WI38 (cell line): ENCODE results near the gene BRD3.

Experiments
- H3K4me3 ChIP-seq: 2 replicates; pipeline ENCODE4 v1.5.1; 2011; ENCODE audit warnings: low read depth, mild to moderate bottlenecking, control low read depth, low read length
- CTCF ChIP-seq: IDR thresholded peaks from 2 replicates; pipeline ENCODE4 v1.5.1; 2012; ENCODE audit warnings: low read depth, mild to moderate bottlenecking, control low read depth, low read length

Gene BRD3

GRCh38 chr9:134040176-134040565, 27.7 kb downstream of the BRD3 start:
- no peak overlapping the region for H3K4me3 ChIP-seq
- no peak for TF ChIP-seq CTCF

GRCh38 chr9:134039386-134040175, 28.2 kb downstream of the BRD3 start:
- no peak overlapping the region for H3K4me3 ChIP-seq
- TF ChIP-seq CTCF, result no peak

DNA sequence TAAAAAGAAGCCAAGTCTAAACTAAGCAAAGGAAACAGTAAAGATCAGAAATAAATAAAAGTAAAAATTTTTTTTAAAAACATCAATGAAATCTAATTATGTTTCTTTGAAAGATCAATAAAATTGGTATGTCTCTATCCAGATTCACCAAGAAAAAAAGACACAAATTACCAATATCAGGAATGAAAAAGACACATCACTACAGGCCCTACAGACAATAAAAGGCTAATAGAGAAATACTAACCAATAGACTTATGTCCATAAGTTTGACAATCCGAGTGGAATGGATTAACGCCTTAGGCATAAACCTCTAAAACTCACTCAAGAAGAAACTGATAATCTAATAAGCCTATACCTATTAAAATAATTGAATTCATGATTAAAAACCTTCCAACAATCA, 30.2 kb downstream of the BRD3 start:
- H3K4me3 ChIP-seq, result no peak overlapping the region
- no peak for TF ChIP-seq CTCF

- no peak for TF ChIP-seq CTCF
- H3K4me3 ChIP-seq, result no peak overlapping the region
Observed at GRCh38 chr9:134036130-134036529, 31.7 kb downstream of the BRD3 start.

DNA sequence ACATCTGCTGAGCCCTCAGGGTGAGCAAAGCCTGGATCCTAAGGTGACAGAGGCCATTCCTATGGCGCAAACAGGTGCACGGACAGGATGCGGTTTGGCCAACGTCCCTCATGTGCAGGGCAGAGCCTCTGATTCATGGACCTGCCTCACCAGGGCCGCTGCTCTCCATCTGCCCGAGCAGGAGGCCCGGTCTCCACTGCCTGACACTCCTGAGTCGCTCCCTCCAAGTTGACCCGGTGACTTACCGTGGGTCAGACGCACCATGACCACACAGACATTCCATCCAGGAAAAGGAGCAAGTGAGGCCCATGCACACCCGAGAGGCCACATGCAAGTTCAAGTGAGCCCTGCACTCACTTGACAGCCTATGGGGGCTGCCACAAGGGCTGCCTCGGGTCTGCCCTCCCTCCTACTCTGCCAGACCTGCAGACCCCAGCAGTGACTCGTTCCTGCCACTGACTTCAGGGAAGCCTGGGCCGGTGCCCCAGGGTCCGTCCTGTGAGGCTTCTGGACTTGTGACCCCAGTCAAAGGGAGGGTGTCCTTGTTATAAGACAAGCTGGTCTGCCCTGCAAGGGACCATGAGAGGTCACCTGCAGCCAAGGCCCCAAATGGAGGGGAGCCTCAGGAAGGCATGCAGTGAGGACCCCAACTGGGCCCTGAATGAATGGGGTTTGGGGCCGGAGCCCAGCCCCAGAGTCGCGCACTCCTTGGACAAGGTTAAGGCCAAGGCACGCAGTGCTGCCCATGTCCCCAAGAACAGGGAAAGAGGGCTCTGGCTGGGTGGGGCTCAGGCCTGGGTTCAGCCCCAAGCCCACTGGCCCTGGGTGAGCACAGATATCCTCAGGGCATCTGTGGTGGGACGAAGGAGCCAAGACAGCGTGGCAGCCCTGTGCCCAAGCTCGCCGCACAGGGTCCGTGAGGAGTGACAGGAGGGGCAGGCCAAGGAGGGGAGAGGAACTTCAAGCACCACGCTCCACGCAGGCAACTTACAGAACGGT, 32.5 kb downstream of the BRD3 start:
- TF ChIP-seq CTCF, result no peak
- H3K4me3 ChIP-seq, result no peak overlapping the region

DNA sequence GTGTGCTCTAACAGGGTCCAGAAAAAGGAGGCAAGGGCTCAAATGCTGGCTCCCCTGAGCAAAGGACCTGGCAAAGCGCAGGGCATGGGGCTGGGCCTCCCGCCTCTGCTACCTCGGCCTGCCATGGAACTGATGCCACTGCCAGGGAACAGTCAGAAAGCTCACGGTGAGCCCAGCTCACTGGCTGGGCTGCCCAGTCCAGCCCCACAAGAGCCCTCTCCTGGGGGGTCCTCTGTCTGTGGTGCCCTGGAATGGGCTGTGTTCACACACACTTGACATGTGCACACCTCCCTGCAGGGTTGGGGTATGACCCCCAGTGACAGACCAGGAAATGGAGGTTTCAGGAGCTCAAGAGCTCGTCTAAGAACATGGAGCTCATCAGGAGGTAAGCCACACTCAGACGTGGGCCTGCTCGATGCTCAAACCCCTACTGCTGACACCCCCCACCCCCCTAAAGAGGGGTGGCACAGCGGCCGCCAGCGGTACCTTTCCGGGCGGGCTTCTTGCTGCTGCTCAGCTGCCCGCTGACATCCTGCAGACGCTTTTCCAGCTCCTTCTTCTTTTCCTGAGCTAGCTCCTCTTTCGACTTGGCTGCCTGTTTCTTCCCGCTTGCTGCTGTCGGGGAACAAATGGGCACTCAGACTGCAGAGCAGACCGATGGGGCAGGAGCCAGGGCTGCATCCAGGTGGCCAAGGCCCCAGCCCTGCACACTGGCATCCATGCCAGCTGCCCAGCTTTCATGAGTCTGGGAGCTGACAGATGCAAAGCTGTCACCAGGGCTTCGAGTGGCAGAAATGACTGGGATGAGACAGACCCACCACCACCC, 33.4 kb downstream of the BRD3 start:
- TF ChIP-seq CTCF, result no peak

More for the DNA sequence above, 33.4 kb downstream of the BRD3 start:
- no peak overlapping the region for H3K4me3 ChIP-seq
